Tibial nerve (tissue), 4 donors: ENCODE measurements around the gene MAPK4. TPM values are rescaled to one million over a fixed set of nuclear protein-coding genes. Genes with fewer than 3 reads are reported as not detected.

ENCODE experiments used
- DNase-seq, 2 donors: peaks; one replicate each; pipeline ENCODE4 v3.0.0-alpha.2; 2019; ENCODE audit warnings: low spot score in 2 of 2
- H3K27ac ChIP-seq, 4 donors: fragments of 200-600 bp; sonication (generic) in 3 of 4; one replicate each; pipeline ENCODE4 v1.5.1; 2017 to 2019; ENCODE audit warnings: mild to moderate bottlenecking in 1 of 4
- H3K27me3 ChIP-seq, 2 donors: fragments of 200-600 bp; sonication (generic) in 1 of 2; one replicate each; pipeline versions ENCODE4 v1.5.1 to v1.6.0; 2017 to 2019
- H3K36me3 ChIP-seq, 3 donors: fragments of 200-600 bp; sonication (generic); one replicate each; pipeline ENCODE4 v1.5.1; 2018 to 2019
- H3K4me1 ChIP-seq, 4 donors: fragments of 200-600 bp; sonication (generic) in 3 of 4; one replicate each; pipeline ENCODE4 v1.5.1; 2017 to 2019
- H3K4me3 ChIP-seq, 4 donors: fragments of 200-600 bp; sonication (generic) in 3 of 4; one replicate each; pipeline ENCODE4 v1.5.1; 2017 to 2019; ENCODE audit warnings: mild to moderate bottlenecking in 1 of 4, moderate library complexity in 1 of 4
- H3K9me3 ChIP-seq, 4 donors: fragments of 200-600 bp; sonication (generic) in 3 of 4; one replicate each; pipeline ENCODE4 v1.5.1; 2017 to 2019
- CTCF ChIP-seq, 5 experiments: fragments of 200-600 bp in 3 of 5; fragments of 450-650 bp in 2 of 5; sonication (generic) in 3 of 5; IDR thresholded peaks; one replicate each; pipeline ENCODE4 v1.5.1; 2016 to 2019; ENCODE audit warnings: antibody characterized with exemption in 5 of 5, mild to moderate bottlenecking in 3 of 5, moderate library complexity in 2 of 5
- EP300 ChIP-seq, 2 donors: sonication (generic); formaldehyde crosslinking; IDR thresholded peaks; one replicate each; pipeline ENCODE4 v1.6.1; 2017; ENCODE audit warnings: antibody characterized with exemption in 2 of 2, mild to moderate bottlenecking in 1 of 2
- POLR2A ChIP-seq, 2 donors: fragments of 450-650 bp; IDR thresholded peaks; one replicate each; pipeline ENCODE4 v1.6.1; 2017; ENCODE audit warnings: antibody characterized with exemption in 2 of 2, mild to moderate bottlenecking in 2 of 2, moderate library complexity in 2 of 2
- WGBS, 2 donors: methylation state at CpG; one replicate each; pipeline ENCODE4 v1.1.5; 2018; 5-methylcytosine and 5-hydroxymethylcytosine counted together
- total RNA-seq, 4 donors: library from RNA; depleted of rRNA; stranded (reverse); fragments of >200 nt; gene quantifications; one replicate each; pipeline ENCODE4 v1.1.0, GENCODE V29; 2016

MAPK4 gene
- total RNA-seq, 4 donors from 2014 or later: 1.4 to 10.8 (median 2.3) TPM

GRCh38 chr18:50662775-50663383, 103.0 kb downstream of the MAPK4 start:
- Histone ChIP-seq H3K9me3 (peaks cover 0 to 21% (median 1%) of the 10 kb centered on the region in 4 donors), H3K27ac (no peak overlapping the region), H3K4me3 (no peak overlapping the region), H3K4me1 (no peaks in the 10 kb centered on the region), H3K36me3 (no peaks in the 10 kb centered on the region), H3K27me3 (no peaks in the 10 kb centered on the region)
- TF ChIP-seq EP300 (IDR thresholded peaks at IDR 0.05) (no peak), POLR2A (IDR thresholded peaks at IDR 0.05) (no peak), CTCF (IDR thresholded peaks at IDR 0.05) (no peak)
- 55 to 63% methylated on average over 10 of the region's 10 CpGs for WGBS, 2 donors
- DNase-seq: no peak

GRCh38 chr18:50663626-50664441, 103.9 kb downstream of the MAPK4 start:
- no peaks in the 10 kb centered on the region for H3K4me1 ChIP-seq
- H3K27ac ChIP-seq: no peak overlapping the region
- WGBS, 2 donors: 94% methylated on average over 30 to 38 of the region's 40 CpGs
- H3K9me3 ChIP-seq: peaks cover 0 to 21% (median 1%) of the 10 kb centered on the region in 4 donors
- H3K36me3 ChIP-seq: no peaks in the 10 kb centered on the region
- H3K4me3 ChIP-seq: no peak overlapping the region
- TF ChIP-seq POLR2A (IDR thresholded peaks at IDR 0.05): no peak
- no peak for TF ChIP-seq CTCF (IDR thresholded peaks at IDR 0.05)
- no peak for TF ChIP-seq EP300 (IDR thresholded peaks at IDR 0.05)
- DNase-seq: no peak
- no peaks in the 10 kb centered on the region for H3K27me3 ChIP-seq

GRCh38 chr18:50665015-50665414, 105.1 kb downstream of the MAPK4 start:
- no peak overlapping the region for H3K27ac ChIP-seq
- peaks cover 0 to 21% (median 1%) of the 10 kb centered on the region in 4 donors for H3K9me3 ChIP-seq
- TF ChIP-seq POLR2A (IDR thresholded peaks at IDR 0.05) (no peak), EP300 (IDR thresholded peaks at IDR 0.05) (no peak), CTCF (IDR thresholded peaks at IDR 0.05) (no peak)
- DNase-seq: no peak
- no peaks in the 10 kb centered on the region for H3K4me1 ChIP-seq
- H3K27me3 ChIP-seq: no peaks in the 10 kb centered on the region
- no peak overlapping the region for H3K4me3 ChIP-seq
- H3K36me3 ChIP-seq: no peaks in the 10 kb centered on the region
- 67 to 86% methylated on average over 3 to 6 of the region's 6 CpGs for WGBS, 2 donors

- H3K9me3 ChIP-seq: peaks cover 0 to 21% (median 1%) of the 10 kb centered on the region in 4 donors
- H3K4me3 ChIP-seq: no peak overlapping the region
- no peaks in the 10 kb centered on the region for H3K4me1 ChIP-seq
- H3K27ac ChIP-seq: no peak overlapping the region
- H3K36me3 ChIP-seq: no peaks in the 10 kb centered on the region
- TF ChIP-seq CTCF (IDR thresholded peaks at IDR 0.05): no peak
- no peak for TF ChIP-seq EP300 (IDR thresholded peaks at IDR 0.05)
- TF ChIP-seq POLR2A (IDR thresholded peaks at IDR 0.05): no peak
- DNase-seq: no peak
- no peaks in the 10 kb centered on the region for H3K27me3 ChIP-seq
Observed at GRCh38 chr18:50665519-50665918, 105.6 kb downstream of the MAPK4 start.

- WGBS, 2 donors: 72 to 73% methylated on average over 4 of the region's 4 CpGs
- Histone ChIP-seq H3K27me3 (no peaks in the 10 kb centered on the region), H3K9me3 (peaks cover 0 to 16% (median 1%) of the 10 kb centered on the region in 4 donors), H3K36me3 (no peaks in the 10 kb centered on the region), H3K4me3 (no peak overlapping the region), H3K27ac (no peak overlapping the region), H3K4me1 (no peaks in the 10 kb centered on the region)
- no peak for DNase-seq
- TF ChIP-seq EP300 (IDR thresholded peaks at IDR 0.05): no peak
Observed at GRCh38 chr18:50666536-50666935, 106.6 kb downstream of the MAPK4 start.
